HepG2 (cell line): ENCODE measurements around the gene ANKRD29. TPM values are rescaled to one million over a fixed set of nuclear protein-coding genes. Genes with fewer than 3 reads are reported as not detected.

Experiments used
- ATAC-seq: fragments of 200-7000 bp; cut with Tn5 transposase; 3 replicates; pipeline ENCODE4 v1.9.1; 2020; ENCODE audit warnings: mild to moderate bottlenecking, moderate library complexity
- BruUV-seq: library from RNA; stranded (reverse); fragments of 400-500 nt; replicated peaks from 2 replicates; lab custom pipeline; 2021; lab: Mats Ljungman, UMichigan
- CTCF ChIA-PET: fragments of 300-600 bp; formaldehyde crosslinking; extraction: SDS; loops from one replicate; lab custom pipeline; 2021; ENCODE audit warnings: low total read pairs, inconsistent platforms, low intra/inter-chr PET ratio; lab: Yijun Ruan, JAX
- POLR2A ChIA-PET: fragments of 350-600 bp; sonication (Branson Sonifier 250); formaldehyde crosslinking; loops from one replicate; lab custom pipeline; 2020; ENCODE audit warnings: antibody characterized with exemption, inconsistent platforms; lab: Yijun Ruan, JAX
- DNase-seq: peaks from one replicate; pipeline ENCODE4 v3.0.0-alpha.2; 2015; ENCODE audit warnings: low spot score
- FAIRE-seq: peaks from 3 replicates; lab custom pipeline; 2011; peaks lifted over from hg19 to GRCh38; lab: Jason Lieb, UNC
- H2AFZ ChIP-seq: one replicate; pipeline ENCODE4 v1.6.1; 2011; ENCODE audit warnings: low read length, inconsistent platforms
- H3K27ac ChIP-seq: fragments of 300-600 bp; 3 replicates; pipeline ENCODE4 v1.8.0; 2011; ENCODE audit warnings: mixed run types, mild to moderate bottlenecking, mixed read lengths, low read length, inconsistent platforms; ENCODE audit not compliant: insufficient read depth; ENCODE audit errors: extremely low read length
- H3K27me3 ChIP-seq, 2 experiments: fragments of 200-600 bp in 1 of 2; 2 replicates in 1 of 2; 3 replicates in 1 of 2; pipeline versions ENCODE4 v1.6.0 to v1.8.0; 2011; ENCODE audit warnings: low read length in 2 of 2, mild to moderate bottlenecking in 2 of 2, moderate library complexity in 2 of 2, inconsistent platforms in 1 of 2; ENCODE audit not compliant: insufficient read depth in 2 of 2, control insufficient read depth in 1 of 2
- H3K36me3 ChIP-seq, 2 experiments: fragments of 200-600 bp in 1 of 2; replicated peaks in 1 of 2; 2 replicates in 1 of 2; 3 replicates in 1 of 2; pipeline versions ENCODE4 v1.5.1 to v1.8.0; 2011; ENCODE audit warnings: low read length in 2 of 2, inconsistent platforms in 1 of 2; ENCODE audit not compliant: insufficient read depth in 2 of 2, control insufficient read depth in 1 of 2
- H3K4me1 ChIP-seq: 2 replicates; pipeline ENCODE4 v1.5.1; 2012; ENCODE audit warnings: low read length, inconsistent platforms; ENCODE audit not compliant: insufficient read depth
- H3K4me2 ChIP-seq: 2 replicates; pipeline ENCODE4 v1.6.0; 2011; ENCODE audit warnings: low read depth, low read length, inconsistent platforms
- H3K4me3 ChIP-seq, 3 experiments: fragments of 200-600 bp in 1 of 3; sonication (generic), shearing (Covaris generic) in 1 of 3; replicated peaks in 1 of 3; 2 replicates each; pipeline ENCODE4 v1.5.1; 2011 to 2016; ENCODE audit warnings: low read length in 3 of 3, inconsistent platforms in 2 of 3, low read depth in 2 of 3, mild to moderate bottlenecking in 2 of 3, control low read depth in 1 of 3, mixed read lengths in 1 of 3; ENCODE audit not compliant: insufficient read depth in 1 of 3
- H3K79me2 ChIP-seq: one replicate; pipeline ENCODE4 v1.6.1; 2011; ENCODE audit warnings: low read length, inconsistent platforms; ENCODE audit not compliant: insufficient read depth
- H3K9ac ChIP-seq: 2 replicates; pipeline ENCODE4 v1.6.0; 2011; ENCODE audit warnings: mild to moderate bottlenecking, low read depth, low read length, inconsistent platforms; ENCODE audit not compliant: insufficient read depth
- H3K9me3 ChIP-seq: 2 replicates; pipeline ENCODE4 v1.5.1; 2012; ENCODE audit warnings: mild to moderate bottlenecking, low read length
- H4K20me1 ChIP-seq: 2 replicates; pipeline ENCODE4 v1.6.0; 2011; ENCODE audit warnings: inconsistent platforms, mild to moderate bottlenecking, low read length, moderate library complexity; ENCODE audit not compliant: insufficient read depth
- EED ChIP-seq: sonication (generic); formaldehyde crosslinking; IDR thresholded peaks from 2 replicates; pipeline ENCODE4 v1.5.0; 2020; ENCODE audit warnings: mild to moderate bottlenecking, missing genetic modification reagents
- HNF4G ChIP-seq, 2 experiments: sonication (generic) in 1 of 2; formaldehyde crosslinking in 1 of 2; IDR thresholded peaks; 2 replicates each; pipeline versions ENCODE4 v1.4.0 to v1.6.1; 2011 to 2020; ENCODE audit warnings: borderline replicate concordance in 2 of 2, low read depth in 2 of 2, mild to moderate bottlenecking in 2 of 2, low read length in 1 of 2, missing genetic modification reagents in 1 of 2, moderate library complexity in 1 of 2
- NRL ChIP-seq: sonication (generic); formaldehyde crosslinking; IDR thresholded peaks from 2 replicates; pipeline ENCODE4 v1.5.0; 2020; ENCODE audit warnings: missing genetic modification reagents, mild to moderate bottlenecking, moderate library complexity, borderline replicate concordance
- PHF21A ChIP-seq: sonication (generic); formaldehyde crosslinking; IDR thresholded peaks from 2 replicates; pipeline ENCODE4 v1.5.0; 2020; ENCODE audit warnings: mild to moderate bottlenecking, missing genetic modification reagents
- TARDBP ChIP-seq: sonication (generic); formaldehyde crosslinking; IDR thresholded peaks from 2 replicates; pipeline ENCODE4 v1.8.0; 2022; ENCODE audit warnings: mild to moderate bottlenecking, missing genetic modification reagents
- WIZ ChIP-seq: sonication (generic); formaldehyde crosslinking; IDR thresholded peaks from 2 replicates; pipeline ENCODE4 v1.5.1; 2020; ENCODE audit warnings: mild to moderate bottlenecking, missing genetic modification reagents
- ZBTB4 ChIP-seq: sonication (generic); formaldehyde crosslinking; IDR thresholded peaks from 2 replicates; pipeline ENCODE4 v1.4.0; 2020; ENCODE audit warnings: missing genetic modification reagents, mild to moderate bottlenecking, borderline replicate concordance
- ZFP90 ChIP-seq: sonication (generic); formaldehyde crosslinking; IDR thresholded peaks from 2 replicates; pipeline ENCODE4 v1.8.0; 2022; ENCODE audit warnings: missing genetic modification reagents, mild to moderate bottlenecking, inconsistent platforms, borderline replicate concordance
- ZNF12 ChIP-seq: sonication (generic); formaldehyde crosslinking; IDR thresholded peaks from 2 replicates; pipeline ENCODE4 v1.5.0; 2020; ENCODE audit warnings: missing genetic modification reagents
- ZNF251 ChIP-seq: sonication (generic); formaldehyde crosslinking; IDR thresholded peaks from 2 replicates; pipeline ENCODE4 v1.9.0; 2021; ENCODE audit warnings: mild to moderate bottlenecking, missing genetic modification reagents
- ZNF281 ChIP-seq: sonication (generic); formaldehyde crosslinking; IDR thresholded peaks from 2 replicates; pipeline ENCODE4 v1.4.0; 2020; ENCODE audit warnings: missing genetic modification reagents, borderline replicate concordance
- ZNF431 ChIP-seq: sonication (generic); formaldehyde crosslinking; IDR thresholded peaks from 2 replicates; pipeline ENCODE4 v1.9.0; 2022; ENCODE audit warnings: missing genetic modification reagents, low read depth, mild to moderate bottlenecking, borderline replicate concordance
- ZNF496 ChIP-seq: sonication (generic); formaldehyde crosslinking; IDR thresholded peaks from 2 replicates; pipeline ENCODE4 v1.8.1; 2023; ENCODE audit warnings: mild to moderate bottlenecking, moderate library complexity, missing genetic modification reagents; ENCODE audit not compliant: insufficient replicate concordance
- ZNF563 ChIP-seq: sonication (generic); formaldehyde crosslinking; IDR thresholded peaks from 2 replicates; pipeline ENCODE4 v1.8.0; 2022; ENCODE audit warnings: mild to moderate bottlenecking, moderate library complexity, missing genetic modification reagents
- WGBS: methylation state at CpG from one replicate; pipeline ENCODE4 v1.1.6; 2017; ENCODE audit warnings: low lambda C conversion rate; 5-methylcytosine and 5-hydroxymethylcytosine counted together
- in situ Hi-C: cut with HindIII; loops from 2 replicates; pipeline ENCODE4 v1.10.0; 2017; ENCODE audit warnings: low pct_unique_long_range_greater_than_20kb; ENCODE audit not compliant: extremely low pct_ligation_motif_present
- intact Hi-C: fragments of 100-400 bp; cut with micrococcal nuclease; formaldehyde crosslinking; loops from one replicate; pipeline ENCODE4 v1.10.0; 2022; ENCODE audit not compliant: unreplicated experiment
- polyA plus RNA-seq, 8 experiments: library from polyadenylated mRNA; depleted of rRNA in 3 of 8; stranded (reverse) in 7 of 8; unstranded in 1 of 8; fragments of >200 nt; fragmentation: Illumina TruSeq in 4 of 8; extraction: Trizol in 4 of 8; gene quantifications; 2 replicates each; pipeline versions ENCODE4 v1.2.1 to v1.2.3, GENCODE V29; 2011 to 2016; ENCODE audit warnings: low read depth in 4 of 8, missing spikeins in 1 of 8, mixed read lengths in 1 of 8; ENCODE audit not compliant: insufficient read depth in 1 of 8
- total RNA-seq, 5 experiments: library from RNA; depleted of rRNA; stranded (reverse); fragments of >200 nt; fragmentation: Illumina TruSeq; extraction: Trizol; gene quantifications; 2 replicates each; pipeline ENCODE4 v1.2.3, GENCODE V29; 2016; ENCODE audit warnings: low read depth in 1 of 5

Gene ANKRD29
- total and polyA plus RNA-seq, 2 of the 13 experiments (the other 11 are each of a cell fraction or from before 2014, with no cell fraction given): not detected

- DNase-seq: no peak
- FAIRE-seq: no peak
- Histone ChIP-seq H3K4me2 (no peak overlapping the region), H3K27ac (no peak overlapping the region), H3K4me1 (peaks cover 14% of the 10 kb centered on the region), H3K79me2 (no peaks in the 10 kb centered on the region), H4K20me1 (no peaks in the 10 kb centered on the region), H3K4me3 (no peak overlapping the region), H3K27me3 (peaks cover 5 to 22% of the 10 kb centered on the region in 2 experiments; a peak in 4 of 5 replicates), H2AFZ (no peak overlapping the region), H3K9ac (no peak overlapping the region), H3K9me3 (no peaks in the 10 kb centered on the region), H3K36me3 (no peaks in the 10 kb centered on the region)
- in situ Hi-C loops: no loop called here
- TF ChIP-seq EED (CRISPR knock-in tag) (no peak), ZNF12 (CRISPR knock-in tag) (no peak), PHF21A (CRISPR knock-in tag) (no peak), TARDBP (no peak), HNF4G (IDR thresholded peaks at IDR 0.05; ENCODE audit: borderline replicate concordance, low read depth, low read length) (no peak), HNF4G (CRISPR knock-in tag; IDR thresholded peaks at IDR 0.05; ENCODE audit: borderline replicate concordance, low read depth) (no peak), WIZ (CRISPR knock-in tag) (no peak), ZFP90 (no peak), ZNF281 (no peak), ZBTB4 (CRISPR knock-in tag) (no peak), ZNF563 (no peak), NRL (CRISPR knock-in tag) (no peak), ZNF431 (no peak), ZNF496 (no peak), ZNF251 (CRISPR knock-in tag) (no peak)
- BruUV-seq: no TSS peak
- WGBS: 87% methylated on average over 18 of the region's 21 CpGs
- ChIA-PET CTCF (no interaction called here), POLR2A (no interaction called here)
- no peak for ATAC-seq
- intact Hi-C loops: no loop called here
Observed at GRCh38 chr18:23690505-23691068, 27.9 kb upstream of the ANKRD29 start.
